ENCODE data around the gene GHRHR.

DNA sequence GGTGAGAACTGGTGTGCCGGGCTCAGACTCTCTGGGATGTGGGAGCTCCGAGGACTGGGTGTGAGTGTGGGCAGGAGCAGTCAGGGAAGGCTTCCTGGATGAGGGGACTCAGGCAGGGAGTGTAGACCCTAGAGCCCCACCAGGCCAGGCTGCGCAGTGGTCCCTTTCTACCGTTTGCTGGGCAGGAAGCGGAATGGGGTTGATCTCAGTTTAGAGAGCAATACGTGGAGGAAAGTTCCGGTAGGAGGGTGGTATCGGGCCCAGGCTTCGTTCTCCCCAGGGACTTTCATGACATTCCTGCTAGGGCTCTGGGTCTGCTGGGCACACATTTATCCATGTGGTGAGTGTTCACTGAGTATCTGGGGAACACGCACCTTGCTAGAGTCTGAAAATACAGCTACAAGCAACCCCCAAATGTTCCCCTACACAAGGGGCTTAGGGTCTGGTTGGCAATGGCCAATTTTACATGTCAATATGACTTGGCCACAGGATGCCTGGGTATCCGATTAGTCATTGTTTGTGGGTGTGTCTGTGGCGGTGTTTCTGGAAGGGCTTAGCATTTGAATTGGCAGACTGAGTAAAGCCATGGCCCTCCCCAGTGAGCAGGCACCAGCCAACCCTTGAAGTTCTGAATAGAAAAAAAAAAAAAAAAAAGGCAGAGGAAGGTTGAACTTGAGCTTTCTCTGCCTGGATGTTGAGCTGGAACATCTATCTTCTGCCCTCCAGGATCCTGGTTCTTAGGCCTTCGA, 20.8 kb downstream of the GHRHR start:
- TF ChIP-seq, protein P1, sequence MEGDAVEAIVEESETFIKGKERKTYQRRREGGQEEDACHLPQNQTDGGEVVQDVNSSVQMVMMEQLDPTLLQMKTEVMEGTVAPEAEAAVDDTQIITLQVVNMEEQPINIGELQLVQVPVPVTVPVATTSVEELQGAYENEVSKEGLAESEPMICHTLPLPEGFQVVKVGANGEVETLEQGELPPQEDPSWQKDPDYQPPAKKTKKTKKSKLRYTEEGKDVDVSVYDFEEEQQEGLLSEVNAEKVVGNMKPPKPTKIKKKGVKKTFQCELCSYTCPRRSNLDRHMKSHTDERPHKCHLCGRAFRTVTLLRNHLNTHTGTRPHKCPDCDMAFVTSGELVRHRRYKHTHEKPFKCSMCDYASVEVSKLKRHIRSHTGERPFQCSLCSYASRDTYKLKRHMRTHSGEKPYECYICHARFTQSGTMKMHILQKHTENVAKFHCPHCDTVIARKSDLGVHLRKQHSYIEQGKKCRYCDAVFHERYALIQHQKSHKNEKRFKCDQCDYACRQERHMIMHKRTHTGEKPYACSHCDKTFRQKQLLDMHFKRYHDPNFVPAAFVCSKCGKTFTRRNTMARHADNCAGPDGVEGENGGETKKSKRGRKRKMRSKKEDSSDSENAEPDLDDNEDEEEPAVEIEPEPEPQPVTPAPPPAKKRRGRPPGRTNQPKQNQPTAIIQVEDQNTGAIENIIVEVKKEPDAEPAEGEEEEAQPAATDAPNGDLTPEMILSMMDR (IDR thresholded peaks at IDR 0.05; ENCODE audit: insufficient read depth, low read length): no peak
- TF ChIP-seq POLR2AphosphoS5 (IDR thresholded peaks at IDR 0.05; ENCODE audit: low read depth) (no peak), SPI1 (IDR thresholded peaks at IDR 0.05; ENCODE audit: borderline replicate concordance, low read depth) (no peak), GABPA (IDR thresholded peaks at IDR 0.05; ENCODE audit: low read depth) (no peak)
- TF ChIP-seq, protein P2, sequence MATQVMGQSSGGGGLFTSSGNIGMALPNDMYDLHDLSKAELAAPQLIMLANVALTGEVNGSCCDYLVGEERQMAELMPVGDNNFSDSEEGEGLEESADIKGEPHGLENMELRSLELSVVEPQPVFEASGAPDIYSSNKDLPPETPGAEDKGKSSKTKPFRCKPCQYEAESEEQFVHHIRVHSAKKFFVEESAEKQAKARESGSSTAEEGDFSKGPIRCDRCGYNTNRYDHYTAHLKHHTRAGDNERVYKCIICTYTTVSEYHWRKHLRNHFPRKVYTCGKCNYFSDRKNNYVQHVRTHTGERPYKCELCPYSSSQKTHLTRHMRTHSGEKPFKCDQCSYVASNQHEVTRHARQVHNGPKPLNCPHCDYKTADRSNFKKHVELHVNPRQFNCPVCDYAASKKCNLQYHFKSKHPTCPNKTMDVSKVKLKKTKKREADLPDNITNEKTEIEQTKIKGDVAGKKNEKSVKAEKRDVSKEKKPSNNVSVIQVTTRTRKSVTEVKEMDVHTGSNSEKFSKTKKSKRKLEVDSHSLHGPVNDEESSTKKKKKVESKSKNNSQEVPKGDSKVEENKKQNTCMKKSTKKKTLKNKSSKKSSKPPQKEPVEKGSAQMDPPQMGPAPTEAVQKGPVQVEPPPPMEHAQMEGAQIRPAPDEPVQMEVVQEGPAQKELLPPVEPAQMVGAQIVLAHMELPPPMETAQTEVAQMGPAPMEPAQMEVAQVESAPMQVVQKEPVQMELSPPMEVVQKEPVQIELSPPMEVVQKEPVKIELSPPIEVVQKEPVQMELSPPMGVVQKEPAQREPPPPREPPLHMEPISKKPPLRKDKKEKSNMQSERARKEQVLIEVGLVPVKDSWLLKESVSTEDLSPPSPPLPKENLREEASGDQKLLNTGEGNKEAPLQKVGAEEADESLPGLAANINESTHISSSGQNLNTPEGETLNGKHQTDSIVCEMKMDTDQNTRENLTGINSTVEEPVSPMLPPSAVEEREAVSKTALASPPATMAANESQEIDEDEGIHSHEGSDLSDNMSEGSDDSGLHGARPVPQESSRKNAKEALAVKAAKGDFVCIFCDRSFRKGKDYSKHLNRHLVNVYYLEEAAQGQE (IDR thresholded peaks at IDR 0.05; ENCODE audit: insufficient replicate concordance, low read depth): no peak
